Measurements from ENCODE around the gene FAH.
A peak's percentile ranks its signal among the peaks of the same experiment; 100 is the strongest.
"Not testable (repeated sequence)": the region's sequence is repeated elsewhere in the genome, so short reads cannot be mapped to it uniquely, and the experiment has no call there.

FAH gene
- total RNA-seq = 1.9 to 3.7 reads per million in 2 donors

DNA sequence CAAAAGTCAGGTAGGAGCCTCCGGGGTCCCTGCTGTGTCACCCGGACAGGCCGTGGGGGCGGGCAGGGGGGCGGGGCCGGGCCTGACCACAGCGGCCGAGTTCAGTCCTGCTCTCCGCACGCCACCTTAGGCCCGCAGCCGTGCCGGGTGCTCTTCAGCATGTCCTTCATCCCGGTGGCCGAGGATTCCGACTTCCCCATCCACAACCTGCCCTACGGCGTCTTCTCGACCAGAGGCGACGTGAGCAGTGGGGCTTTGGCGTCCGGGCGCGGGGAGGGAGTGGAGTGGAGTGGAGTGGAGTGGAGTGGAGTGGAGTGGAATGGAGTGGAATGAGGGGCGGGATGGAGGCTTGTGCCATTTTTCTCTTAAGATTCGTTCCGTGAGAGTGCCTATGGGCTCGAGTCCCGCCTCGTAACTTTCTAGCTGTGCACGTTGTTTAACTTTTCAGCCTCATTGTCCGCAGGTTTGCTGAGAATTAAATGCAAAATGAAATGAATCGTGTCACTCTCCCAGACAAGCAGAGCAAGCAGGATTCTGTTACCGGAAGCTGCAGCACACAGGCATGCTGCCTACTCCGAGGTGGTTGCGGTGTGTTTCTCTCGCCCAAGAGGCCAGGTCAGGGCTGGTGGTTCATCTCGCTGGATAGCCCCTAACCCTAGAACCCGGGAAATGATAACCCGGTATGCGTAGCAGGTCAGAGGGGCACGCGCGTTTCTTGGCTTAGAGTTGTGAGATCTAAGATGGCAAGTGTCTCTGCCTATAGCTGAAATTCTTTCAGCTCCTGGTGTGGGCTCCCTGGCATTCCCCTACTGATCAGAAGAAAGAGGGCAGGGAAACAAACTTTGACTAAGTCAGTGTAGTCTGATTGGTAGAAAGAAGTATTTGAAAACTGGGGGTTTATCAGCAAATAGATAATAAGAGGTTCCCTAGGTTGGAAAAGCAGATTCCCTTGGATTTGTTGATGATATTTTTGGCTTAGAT, at the start of gene FAH:
TSS of gene FAH (plus strand) at position 104 of the 981 bp plus-strand sequence. CDS start at position 160, 56 bp downstream.
- DNase-seq = peak in 3 of 5 experiments; percentile 19 to 77 (median 38)

DNA sequence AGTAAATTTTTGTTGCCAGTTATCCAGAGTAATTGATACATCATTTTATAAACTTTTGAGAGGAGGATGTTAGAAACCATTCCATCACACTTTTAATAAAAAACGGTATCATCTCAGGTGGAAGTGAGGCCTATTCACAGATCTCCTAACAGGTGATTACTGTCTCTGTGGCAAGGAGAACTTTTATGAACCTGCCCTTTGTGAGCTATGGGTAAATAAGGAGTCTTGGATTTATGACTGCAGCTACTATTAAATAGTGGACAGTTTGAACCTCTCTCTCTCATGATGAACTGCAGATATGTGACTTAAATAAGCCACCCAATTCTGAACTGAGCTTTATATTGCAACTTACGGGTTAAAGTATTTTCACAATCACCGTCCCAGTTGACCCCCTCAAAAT, 47.6 kb upstream of the FAH start:
- no peak for DNase-seq

DNA sequence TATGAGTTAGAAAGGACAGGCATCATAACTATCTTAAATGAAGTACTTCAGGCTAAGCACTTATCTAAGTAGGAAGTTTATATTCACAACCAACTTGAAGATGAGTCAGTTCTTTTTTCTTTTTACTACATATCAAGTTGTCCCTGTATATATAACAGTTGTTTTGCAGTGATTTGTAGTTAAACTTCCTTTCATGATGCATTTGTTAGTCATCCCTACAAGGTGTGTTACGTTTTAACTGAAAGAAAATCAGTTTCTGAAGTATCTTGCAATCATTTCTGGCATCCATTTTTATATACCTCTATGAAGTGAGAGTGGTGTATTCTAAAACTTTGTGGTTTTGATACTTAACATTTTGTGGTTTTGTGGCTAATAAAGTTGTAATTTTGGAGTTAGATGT, 47.2 kb upstream of the FAH start:
- peak in 1 of 5 experiments; percentile 34 for DNase-seq

DNA sequence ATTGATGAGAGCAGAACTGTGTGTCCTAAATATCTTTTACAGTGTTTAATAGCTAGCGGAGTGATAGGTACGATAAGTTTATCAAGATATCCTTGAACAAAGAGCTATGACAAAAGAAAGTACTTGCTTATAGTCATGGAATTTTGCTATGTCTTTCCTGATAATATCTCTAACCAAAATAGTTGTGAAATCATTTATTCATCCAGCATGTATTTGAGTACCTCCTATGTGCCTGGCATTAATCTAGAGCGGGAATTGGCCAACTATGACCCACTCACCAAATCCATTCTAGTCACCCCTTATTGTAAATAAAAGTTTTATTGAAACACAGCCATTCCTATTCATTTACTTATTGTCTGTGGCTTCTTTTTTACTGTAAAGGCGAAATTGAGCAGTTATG, 46.7 kb upstream of the FAH start:
- DNase-seq = no peak

DNA sequence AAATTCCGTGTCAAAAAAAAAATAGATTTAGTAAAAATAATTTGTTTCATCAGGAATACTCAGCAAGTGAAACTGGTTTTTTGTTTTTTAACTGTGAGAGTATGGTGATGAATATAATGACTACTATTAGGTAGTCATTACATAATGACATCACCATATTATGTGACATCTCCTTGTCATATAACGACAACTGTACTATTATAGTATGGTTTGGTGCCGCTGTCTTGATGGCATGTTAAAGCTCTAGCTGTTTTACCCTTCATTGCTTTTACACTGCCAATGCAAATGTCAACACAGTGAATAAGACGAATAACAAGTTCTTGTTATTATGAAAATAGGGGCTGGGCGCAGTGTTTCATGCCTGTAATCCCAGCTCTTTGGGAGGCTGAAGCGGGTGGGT, 45.6 kb upstream of the FAH start:
- no peak for DNase-seq

DNA sequence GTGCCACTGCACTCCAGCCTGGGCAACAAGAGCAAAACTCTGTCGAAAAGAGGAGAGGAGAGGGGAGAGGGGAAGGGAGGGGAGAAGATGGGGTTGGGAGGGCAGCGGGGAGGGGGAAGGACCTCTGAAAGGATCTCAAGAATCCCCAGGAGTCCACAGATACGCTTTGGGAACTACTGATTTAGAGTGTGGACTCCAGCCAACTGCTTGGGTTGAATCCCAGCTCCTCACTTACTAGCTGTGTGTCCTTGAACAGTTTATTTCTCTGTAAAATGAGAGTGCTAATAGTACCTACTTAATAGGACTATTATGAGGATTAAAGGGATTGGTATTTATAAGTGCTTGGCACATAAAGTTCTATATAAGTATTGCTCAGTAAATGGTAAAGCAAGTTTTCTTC, 45.0 kb upstream of the FAH start:
- no peak for DNase-seq

DNA sequence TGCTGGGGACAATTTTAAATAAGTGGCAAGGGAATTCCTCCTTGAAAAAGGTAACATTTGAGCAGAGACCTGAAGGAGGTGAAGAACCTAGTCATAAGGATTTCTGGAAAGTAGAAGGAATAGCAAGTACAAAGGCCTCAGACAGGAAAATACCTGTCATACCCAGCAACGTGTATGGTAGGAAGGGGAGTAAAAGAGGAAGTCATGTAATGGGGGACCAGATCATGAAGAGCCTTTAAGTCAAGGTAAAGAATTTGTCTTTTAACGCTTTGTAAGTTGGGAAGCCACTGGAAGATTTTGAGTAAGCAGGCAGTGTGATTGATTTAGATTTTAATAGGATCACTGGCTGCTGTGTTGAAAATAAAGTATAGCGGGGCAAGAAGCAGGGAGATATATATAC, 43.4 kb upstream of the FAH start:
- DNase-seq = no peak

DNA sequence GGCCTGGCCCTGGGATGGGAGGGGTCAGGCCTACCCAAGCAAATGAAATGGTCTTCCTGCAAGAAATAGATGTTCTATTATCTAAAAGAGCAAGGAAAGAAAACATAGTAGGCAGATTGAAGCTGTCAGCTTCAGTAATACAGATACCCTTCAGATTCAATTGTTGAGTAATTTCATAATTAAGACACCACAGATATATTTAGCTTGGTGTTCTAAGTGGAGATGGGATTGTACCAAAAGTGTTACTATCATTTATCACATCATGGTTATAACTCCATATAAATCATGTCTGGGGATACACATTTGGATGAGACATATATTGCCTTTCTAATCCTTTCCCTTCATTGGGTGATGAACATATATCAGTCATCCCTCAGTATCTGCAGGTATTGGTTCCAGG, 41.9 kb upstream of the FAH start:
- DNase-seq = no peak

DNA sequence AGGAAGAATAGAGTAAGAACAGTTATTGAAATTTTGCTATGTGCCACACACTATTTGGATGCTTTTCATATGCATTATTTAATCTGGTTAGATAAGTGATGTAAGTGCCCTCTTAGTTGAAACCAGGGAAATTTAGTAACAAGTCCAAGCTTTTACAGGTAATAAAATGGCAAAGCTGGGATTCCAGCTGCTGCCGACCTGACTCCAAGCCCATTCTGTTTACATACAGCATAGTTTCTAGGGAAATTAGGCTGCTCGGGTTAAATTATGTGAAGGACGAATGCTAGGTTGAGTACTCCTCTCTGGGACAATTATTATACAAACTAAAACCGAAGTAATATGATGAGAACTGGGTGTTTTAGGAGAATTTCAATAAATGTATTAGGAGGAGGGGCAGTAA, 38.7 kb upstream of the FAH start:
- no peak for DNase-seq

DNA sequence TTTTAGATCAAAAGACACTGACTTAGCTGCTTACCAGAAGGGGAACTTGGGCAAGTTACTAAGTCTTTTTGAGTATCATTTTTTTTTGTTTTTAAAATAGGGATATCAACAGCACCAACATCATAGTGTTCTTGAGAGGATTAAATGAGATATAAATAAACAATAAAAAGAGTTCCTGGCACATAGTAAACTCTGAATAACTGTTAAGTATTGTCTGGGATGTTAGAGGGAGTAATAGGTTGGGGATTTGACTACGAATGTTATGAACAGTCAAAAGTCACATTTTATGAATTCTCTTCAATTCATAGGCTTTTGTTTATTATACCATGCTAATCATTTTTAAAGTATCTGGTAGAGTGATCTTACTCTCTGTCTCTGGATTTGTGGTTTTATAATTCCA, 37.8 kb upstream of the FAH start:
- no peak for DNase-seq

DNA sequence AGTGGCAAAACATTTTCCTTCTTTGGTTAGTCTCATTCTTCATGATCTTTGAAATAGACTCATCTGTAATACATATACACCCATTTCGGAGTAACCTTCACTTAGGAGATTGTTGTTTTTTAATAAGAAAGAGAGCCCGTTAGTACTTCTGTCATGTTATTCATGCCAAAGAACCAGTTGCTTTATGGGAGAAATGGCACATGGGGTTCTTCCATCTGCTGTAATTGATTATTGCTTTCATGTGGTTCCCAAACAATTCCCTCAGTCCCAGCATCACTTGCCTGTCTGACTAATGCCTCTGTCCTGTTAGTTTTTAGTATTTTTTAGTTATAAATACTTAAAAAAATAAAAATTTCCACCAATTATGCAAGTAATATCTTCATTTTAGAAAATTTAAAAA, 33.8 kb upstream of the FAH start:
- no peak for DNase-seq

DNA sequence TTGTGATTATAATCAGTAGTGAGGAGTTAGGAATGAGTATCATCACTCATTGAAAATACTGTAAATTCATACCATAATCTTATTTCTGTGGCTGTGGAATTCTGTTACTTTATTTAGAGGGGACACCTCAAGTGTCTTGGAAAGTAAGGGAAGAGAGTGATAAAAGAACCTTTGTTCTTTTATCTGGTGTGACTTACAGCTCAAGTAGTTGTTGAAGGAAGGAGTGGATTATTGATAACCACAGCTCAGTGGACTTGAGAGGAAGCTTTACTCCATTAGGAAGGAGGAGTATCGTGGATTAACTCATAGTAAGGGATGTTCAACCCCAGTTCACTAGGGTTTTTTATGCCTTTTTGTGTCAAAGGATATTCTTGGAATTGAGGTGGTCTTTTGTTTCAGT, 32.2 kb upstream of the FAH start:
- no peak for DNase-seq

DNA sequence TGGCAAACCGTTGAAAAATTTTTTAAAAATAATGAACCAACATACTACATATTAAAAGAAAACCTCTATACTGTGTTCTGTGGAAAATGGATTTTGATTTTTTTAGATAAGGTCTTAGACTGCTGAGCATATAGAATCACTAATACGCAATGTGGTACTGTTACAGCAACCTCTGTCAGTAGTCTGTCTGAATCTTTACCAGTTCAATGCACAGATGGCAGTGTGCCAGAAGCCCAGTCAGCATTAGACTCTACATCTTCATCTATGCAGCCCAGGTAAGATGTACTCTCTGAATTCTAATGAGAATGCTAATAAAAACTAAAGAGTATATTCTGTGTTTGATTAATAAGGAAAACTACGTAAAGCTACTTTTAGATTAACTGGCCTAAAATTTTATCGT, 31.3 kb upstream of the FAH start:
- no peak for DNase-seq

DNA sequence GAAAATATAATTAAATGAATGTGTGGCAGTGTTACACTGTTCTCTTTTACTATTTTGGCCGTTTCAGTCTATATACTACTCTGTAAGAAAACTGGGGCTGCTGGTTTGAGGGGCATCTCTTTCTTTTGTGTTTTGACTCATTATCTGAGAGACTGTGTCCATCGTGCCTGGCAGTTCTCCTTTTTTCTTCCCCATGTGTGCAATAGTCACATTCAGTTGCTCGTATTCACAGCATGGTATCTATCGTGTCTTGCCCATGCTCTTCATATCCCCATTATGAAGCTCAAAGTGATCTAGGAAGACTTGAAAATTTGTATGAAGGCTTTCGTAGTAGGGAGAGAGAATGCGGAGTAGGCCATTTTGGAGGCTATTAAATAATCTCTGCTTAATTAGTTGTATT, 29.8 kb upstream of the FAH start:
- no peak for DNase-seq

DNA sequence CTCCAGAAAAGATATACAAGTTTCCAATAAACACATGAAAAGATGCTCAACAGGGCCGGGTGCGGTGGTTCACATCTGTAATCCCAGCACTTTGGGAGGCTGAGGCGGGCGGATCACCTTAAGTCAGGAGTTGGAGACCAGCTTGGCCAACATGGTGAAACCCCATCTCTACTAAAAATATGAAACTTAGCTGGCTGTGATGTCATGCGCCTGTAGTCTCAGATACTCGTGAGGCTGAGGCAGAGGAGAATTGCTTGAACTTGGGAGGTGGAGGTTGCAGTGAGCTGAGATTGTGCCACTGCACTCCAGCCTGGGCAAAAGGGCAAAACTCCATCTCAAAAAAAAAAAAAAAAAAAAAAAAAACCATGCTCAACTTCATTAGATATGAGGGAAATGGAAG, 25.5 kb upstream of the FAH start:
- not testable (repeated sequence) for DNase-seq

DNA sequence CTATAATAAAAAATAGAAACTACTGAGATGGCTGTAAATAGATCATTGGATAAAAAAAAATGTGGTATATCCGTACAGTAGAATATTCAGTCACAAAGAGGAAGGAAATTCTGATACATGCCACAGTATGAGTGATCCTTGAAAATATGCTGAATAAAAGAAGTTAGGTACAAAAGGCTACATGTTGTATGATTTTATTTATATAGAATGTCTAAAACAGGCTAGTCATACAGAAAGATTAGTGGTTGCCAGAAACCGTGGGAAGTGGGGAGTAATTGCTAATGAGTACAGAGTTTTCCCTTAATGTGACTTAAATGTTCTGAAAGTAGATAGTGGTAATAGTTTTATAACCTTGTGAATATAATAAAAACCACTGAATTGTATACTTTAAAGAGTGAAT, 24.9 kb upstream of the FAH start:
- no peak for DNase-seq

DNA sequence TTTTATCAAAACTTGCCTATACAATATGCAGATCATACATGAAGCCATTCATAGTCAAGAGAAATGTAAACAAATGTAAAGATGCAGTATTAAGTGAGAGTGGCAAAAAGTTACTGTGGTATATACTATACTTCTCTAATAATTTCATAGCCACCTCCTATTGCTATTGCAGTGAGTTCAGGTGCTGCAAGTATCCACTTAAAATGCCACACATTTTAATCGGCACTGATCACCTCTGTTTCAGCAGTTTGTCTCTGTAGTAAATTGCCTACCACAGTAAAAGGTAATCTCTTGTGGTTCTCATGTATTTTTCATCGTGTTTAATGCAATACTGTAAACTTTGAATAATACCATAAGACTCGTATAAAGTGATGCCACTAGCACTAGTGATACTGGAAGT, 20.4 kb upstream of the FAH start:
- no peak for DNase-seq

DNA sequence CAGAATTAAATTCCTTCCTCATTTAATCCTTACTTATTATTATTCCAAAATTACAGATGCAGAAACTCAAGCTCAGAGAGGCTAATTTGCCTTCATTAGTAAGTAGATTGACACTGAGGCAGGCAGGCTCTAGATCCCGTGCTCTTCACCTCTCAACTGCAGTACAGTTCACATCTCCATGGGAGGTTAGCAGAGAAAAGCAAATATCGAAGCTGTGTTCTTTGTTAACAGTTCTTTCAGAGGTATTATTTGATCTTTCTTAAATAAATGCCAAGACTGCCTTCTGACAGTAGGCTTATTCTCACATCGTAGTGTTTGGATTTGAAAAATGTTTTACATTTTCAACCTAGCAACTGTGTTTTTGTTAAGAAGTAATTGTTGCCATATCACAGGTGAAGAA, 15.9 kb upstream of the FAH start:
- DNase-seq = no peak

DNA sequence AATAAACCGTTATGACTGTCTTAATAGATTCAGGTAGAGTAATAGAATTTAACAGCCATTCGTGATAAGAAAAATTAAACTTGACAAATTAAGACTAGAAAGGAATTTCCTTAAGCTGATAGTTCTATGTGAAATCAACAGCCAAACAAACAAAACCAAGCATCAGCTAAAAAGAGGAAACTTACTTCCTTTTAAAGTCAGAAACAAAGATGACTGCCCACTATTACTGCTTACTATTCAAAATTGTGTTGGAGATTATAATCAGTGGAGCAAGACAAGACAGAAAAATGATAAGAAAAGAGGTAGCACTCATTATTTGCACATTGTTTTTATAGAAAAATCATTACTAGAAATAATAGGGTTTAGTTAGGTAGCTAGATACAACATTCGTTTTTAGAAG, 13.8 kb upstream of the FAH start:
- DNase-seq = no peak

DNA sequence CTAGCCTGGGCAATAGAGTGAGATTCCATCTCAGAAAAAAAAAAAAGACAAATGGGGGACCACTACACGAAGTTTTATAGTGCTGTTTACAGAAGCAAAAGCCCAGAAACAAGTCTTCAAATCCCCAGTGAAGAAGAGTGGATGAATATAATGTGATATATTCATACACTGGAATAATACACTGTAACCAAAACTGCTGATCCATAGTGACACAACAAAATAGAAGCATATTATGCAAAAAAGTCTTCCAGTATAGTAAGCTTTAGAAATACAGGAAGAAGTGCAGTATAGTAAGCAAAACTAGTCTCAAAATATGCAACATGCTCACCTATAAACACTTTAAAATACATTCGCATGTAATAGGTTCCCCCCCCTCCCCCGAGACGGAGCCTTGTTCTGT, 11.9 kb upstream of the FAH start:
- no peak for DNase-seq

DNA sequence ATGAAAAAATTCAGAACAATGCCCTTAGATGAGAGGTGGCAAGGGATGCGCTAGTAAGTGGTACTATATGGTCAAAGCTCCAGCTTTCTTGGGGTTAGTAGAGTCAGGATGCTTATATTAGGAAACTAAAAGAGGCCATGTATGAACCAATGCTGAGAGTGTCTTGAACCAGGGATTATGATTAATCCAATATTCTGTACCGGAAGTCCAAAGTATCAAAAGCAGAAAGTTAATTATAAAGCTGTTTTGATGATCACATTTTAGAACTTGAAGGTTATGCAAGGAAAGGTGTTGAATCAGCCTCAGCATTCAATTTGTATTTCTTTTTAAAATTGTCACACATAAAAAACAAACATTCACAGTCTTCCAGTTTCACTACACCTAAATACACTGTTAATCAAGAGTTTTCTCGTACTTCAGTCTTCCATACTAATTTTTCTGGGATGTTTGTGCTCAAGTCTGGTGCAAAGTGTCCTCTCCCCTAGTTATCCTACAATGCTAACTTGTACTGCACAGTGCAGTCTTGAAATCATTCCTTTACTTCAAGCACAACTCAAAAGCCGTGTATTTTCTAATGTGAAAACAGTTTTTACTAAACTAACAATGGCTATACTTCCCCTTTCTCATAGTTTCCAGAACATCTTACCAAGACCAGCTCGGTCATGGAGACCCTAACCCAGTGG, 10.7 kb upstream of the FAH start:
- no peak for DNase-seq

DNA sequence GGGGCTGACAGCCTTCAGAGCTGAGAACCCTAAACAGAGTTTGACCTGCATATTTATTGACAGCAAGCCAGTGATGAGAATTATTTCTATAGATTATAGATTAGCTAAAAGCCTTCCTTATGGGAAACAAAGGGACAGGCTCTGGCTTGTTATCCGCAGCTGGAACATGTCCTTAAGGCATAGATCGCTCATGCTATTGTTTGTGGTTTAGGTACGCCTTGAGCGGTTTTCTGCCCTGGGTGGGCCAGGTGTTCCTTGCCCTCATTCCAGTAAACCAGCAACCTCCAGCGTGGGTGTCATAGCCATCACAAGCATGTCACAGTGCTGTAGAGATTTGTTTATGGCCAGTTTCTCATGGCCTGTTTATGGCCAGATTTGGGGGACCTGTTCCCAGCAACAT, 10.2 kb upstream of the FAH start:
- DNase-seq = no peak

DNA sequence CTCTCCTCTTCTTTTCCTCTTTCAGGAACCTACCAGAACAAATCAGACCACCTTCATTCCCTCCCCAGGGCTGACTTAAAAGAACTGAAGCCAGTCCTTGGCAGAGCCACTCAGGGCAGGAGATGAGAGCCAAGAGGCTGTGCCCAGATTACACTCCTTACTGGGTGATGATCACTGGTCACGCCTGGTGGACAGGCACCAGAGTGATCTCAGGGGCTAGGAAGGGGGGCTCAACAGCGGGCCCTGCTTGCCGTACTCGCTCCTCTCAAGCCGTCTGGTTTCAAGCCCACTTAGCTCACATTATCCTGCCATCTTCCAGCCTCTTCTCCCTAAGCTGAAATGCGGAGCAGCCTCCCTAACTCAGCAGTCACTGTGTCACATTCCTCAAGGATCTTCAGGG, 1.7 kb upstream of the FAH start:
- DNase-seq = no peak

DNA sequence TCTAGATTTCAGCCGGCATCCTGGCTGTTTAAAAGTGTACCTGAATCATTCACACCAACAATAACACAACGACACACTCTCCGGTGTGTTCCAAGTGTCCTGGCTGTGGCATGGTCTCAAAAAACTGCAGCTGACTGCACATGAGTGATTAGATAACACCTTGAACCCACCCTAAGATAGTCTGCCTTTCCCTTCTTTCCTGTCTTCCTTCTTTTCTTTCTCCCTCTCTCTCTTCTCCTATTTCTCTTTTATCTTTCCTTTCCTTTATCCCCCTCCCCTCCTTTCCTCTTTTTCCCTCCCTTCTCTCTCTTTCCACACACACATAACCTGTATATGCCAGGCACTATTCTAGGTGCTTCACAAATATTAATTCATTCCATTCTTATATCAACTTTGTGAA, 1.2 kb upstream of the FAH start:
- DNase-seq = no peak
